Brain microvascular endothelial cell (primary cell): ENCODE measurements around the gene YJU2.

Experiments used
- DNase-seq: peaks from one replicate; pipeline ENCODE4 v3.0.0-alpha.2; 2020
- H3K27ac ChIP-seq: fragments of 250-450 bp; sonication (Bioruptor Pico); 2 replicates; pipeline ENCODE4 v1.5.1; 2020; ENCODE audit warnings: mild to moderate bottlenecking, moderate library complexity
- H3K27me3 ChIP-seq: fragments of 250-450 bp; sonication (Bioruptor Pico); replicated peaks from 2 replicates; pipeline ENCODE4 v1.5.1; 2020; ENCODE audit warnings: mild to moderate bottlenecking
- H3K36me3 ChIP-seq: fragments of 250-450 bp; sonication (Bioruptor Pico); replicated peaks from 2 replicates; pipeline ENCODE4 v1.5.1; 2020; ENCODE audit warnings: mild to moderate bottlenecking
- H3K4me3 ChIP-seq: 2 replicates; pipeline ENCODE4 v1.5.1; 2011; ENCODE audit warnings: low read depth, mild to moderate bottlenecking, control low read depth, low read length, moderate library complexity
- in situ Hi-C: cut with HindIII; loops from 2 replicates; pipeline ENCODE4 v1.10.0; 2017; ENCODE audit warnings: low sequenced_read_pairs, low pct_ligation_motif_present
- TF ChIP-seq, protein P1 (sequence below): IDR thresholded peaks from 2 replicates; pipeline ENCODE4 v1.5.1; 2011; ENCODE audit warnings: low read depth, mild to moderate bottlenecking, moderate library complexity, low read length, control low read depth, inconsistent platforms; ENCODE audit errors: missing control alignments

YJU2 gene

DNA sequence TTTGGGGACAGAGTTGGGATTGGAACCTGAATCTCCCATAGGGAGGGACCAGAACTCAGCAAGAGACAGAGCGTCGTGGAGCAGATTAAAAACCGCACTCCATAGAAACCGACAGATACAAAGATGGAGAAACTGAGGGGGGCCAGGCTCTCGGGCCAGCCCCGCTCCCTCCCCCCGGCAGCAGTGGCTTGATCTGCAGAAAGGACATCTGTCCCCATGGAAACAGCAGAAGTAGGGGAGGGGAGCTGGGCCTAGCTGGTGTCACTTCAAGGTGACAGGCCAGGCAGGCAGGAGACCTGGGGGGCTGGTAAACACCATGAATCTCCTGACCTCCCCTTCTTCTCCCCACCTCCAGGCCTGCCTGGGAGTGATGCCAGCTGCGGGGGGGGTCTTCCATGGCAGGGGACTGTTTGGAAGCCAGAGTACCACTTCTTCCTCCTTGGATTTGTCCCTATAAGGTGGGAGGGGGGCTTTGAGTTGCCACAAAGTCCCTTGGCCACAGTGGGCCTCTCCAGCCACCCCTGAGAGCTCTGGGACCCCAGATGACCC, 44.4 kb downstream of the YJU2 start:
- in situ Hi-C loops = no loop called here
- H3K27me3 ChIP-seq = no peaks in the 10 kb centered on the region
- no peak overlapping the region for H3K4me3 ChIP-seq
- TF ChIP-seq, protein P1, sequence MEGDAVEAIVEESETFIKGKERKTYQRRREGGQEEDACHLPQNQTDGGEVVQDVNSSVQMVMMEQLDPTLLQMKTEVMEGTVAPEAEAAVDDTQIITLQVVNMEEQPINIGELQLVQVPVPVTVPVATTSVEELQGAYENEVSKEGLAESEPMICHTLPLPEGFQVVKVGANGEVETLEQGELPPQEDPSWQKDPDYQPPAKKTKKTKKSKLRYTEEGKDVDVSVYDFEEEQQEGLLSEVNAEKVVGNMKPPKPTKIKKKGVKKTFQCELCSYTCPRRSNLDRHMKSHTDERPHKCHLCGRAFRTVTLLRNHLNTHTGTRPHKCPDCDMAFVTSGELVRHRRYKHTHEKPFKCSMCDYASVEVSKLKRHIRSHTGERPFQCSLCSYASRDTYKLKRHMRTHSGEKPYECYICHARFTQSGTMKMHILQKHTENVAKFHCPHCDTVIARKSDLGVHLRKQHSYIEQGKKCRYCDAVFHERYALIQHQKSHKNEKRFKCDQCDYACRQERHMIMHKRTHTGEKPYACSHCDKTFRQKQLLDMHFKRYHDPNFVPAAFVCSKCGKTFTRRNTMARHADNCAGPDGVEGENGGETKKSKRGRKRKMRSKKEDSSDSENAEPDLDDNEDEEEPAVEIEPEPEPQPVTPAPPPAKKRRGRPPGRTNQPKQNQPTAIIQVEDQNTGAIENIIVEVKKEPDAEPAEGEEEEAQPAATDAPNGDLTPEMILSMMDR = no peak
- no peak overlapping the region for H3K27ac ChIP-seq
- no peak for DNase-seq
- no peaks in the 10 kb centered on the region for H3K36me3 ChIP-seq

DNA sequence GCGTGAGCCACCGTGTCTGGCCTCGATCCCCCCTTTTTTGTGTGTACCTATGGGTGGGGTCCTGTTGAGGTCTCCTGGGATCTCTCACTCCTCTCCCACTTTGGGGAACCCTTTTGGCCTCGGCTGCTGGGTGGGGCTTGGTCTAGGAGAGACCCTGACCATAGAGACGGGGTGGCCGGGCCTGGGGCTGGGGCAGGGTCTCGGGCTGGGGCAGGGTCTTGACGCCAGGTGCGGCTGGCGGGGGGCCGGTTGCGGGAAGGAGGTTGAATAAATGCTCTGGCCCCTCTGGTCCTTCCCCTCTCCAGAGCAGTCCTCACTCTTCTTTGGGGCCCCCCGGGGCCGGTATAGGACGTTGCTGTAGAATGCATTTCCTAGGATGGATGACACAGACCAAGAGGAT, 45.6 kb downstream of the YJU2 start:
- Histone ChIP-seq H3K27me3 (no peaks in the 10 kb centered on the region), H3K4me3 (no peak overlapping the region), H3K36me3 (no peaks in the 10 kb centered on the region), H3K27ac (no peak overlapping the region)
- in situ Hi-C loops = no loop called here
- DNase-seq = no peak
- TF ChIP-seq, protein P1 = no peak

DNA sequence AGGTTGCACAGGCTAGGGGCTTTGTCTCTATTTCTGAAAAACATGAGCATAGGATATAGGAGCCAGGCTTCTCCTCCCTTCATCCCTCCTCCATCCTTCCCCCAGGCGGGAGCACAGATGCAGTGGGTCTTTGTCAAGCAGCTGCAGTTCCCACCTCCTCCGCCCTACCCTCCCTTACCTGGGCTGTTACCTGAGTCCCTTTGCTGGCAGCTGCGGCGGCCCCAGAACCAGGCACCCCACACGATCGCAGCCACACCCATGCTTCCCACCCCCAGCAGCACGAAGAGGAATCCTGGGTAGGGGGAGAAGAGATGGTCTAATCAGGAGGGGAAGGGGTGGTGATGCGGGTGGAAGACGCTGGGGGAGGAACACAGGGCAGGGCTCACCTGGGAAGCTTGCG, 47.5 kb downstream of the YJU2 start:
- TF ChIP-seq, protein P1 = no peak
- Histone ChIP-seq H3K36me3 (no peaks in the 10 kb centered on the region), H3K4me3 (no peak overlapping the region), H3K27me3 (no peaks in the 10 kb centered on the region), H3K27ac (no peak overlapping the region)
- no peak for DNase-seq
- in situ Hi-C loops = no loop called here

DNA sequence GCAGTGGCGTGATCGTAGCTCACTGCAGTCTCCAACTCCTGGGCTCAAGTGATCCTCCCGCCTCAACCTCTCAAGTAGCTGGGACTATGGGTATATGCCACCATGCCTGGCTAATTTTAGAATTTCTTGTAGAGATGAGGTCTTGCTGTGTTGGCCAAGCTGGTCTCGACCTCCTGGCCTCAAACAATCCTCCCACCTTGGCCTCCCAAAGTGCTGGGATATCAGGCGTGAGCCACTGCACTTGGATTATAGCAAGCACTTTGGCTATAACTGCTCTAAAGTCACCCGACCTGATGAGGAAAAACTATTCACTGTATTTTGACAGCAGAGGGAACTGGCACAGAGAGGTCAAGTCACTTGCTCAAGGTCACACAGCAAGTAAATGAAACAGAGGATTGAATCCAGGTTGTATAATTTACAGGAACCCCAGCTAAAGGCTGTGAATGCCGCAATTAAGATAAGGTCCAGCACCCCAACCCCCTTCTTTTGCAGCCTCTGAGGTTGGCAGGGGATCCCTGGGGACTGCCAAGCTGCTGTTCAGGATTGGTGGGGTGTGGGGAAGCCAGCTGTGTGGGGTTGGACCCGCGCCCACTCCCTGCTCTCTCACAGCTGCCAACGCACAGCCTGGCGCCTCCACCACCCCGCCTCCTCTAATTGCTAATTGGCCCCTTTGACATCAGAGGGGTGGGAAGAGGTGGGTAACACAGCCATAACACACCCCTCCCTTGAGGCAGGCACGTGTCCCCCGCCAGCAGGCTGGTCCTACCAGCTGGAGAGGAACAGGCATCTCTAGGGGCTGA, 49.3 kb downstream of the YJU2 start:
- in situ Hi-C loops = no loop called here
- DNase-seq = no peak
- TF ChIP-seq, protein P1 = no peak
- H3K4me3 ChIP-seq = no peak overlapping the region
- H3K27ac ChIP-seq = no peak overlapping the region
- no peaks in the 10 kb centered on the region for H3K36me3 ChIP-seq
- no peaks in the 10 kb centered on the region for H3K27me3 ChIP-seq

DNA sequence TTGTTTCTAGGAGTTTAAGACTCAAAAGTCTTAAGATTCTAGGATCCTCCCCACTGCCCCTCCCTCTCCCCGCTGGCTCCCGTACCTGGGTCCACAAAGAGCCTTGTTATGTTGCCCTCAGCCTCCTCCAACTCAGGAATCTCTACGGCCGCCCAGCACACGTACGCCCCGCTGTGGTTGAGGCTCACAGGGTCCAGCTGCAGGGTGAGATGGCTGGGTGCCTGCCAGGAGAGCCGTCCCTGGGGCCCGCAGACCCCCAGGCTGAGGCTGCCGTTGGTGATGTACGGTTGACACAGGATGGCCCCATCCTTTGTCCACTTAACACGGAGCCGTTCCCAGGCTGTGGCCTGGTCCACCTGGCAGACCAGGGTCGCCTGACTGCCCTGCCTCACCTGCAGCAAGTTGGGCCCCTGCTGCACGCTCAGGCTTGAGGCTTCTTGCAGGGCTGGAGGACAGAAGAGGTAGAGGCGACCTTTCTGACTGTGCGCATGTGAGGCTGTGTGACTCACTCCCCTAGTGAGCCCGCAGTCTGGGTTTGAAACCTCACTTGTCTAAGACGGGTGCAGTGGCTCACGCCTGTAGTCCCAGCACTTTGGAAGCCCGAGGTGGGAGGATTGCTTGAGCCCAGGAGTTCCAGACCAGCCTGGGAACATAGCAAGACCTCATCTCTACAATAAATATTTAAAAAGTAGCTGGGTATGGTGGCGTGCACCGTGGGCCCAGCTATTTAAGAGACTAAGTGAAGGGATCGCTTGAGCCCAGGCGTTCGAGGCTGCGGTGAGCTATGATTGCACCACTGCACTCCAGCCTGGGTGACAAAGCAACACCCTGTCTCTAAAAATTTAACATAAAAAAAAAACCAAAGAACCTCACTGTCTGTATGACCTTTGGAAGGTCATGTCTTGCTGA, 51.3 kb downstream of the YJU2 start:
- Histone ChIP-seq H3K36me3 (no peaks in the 10 kb centered on the region), H3K4me3 (no peak overlapping the region), H3K27ac (no peak overlapping the region), H3K27me3 (no peaks in the 10 kb centered on the region)
- in situ Hi-C loops = no loop called here
- TF ChIP-seq, protein P1 = no peak
- peak; percentile 8 for DNase-seq
